Brain microvascular endothelial cell (primary cell): ENCODE measurements around the gene FGF11.

ENCODE experiments used
- DNase-seq: peaks from one replicate; pipeline ENCODE4 v3.0.0-alpha.2; 2020
- H3K27ac ChIP-seq: fragments of 250-450 bp; sonication (Bioruptor Pico); 2 replicates; pipeline ENCODE4 v1.5.1; 2020; ENCODE audit warnings: mild to moderate bottlenecking, moderate library complexity
- H3K27me3 ChIP-seq: fragments of 250-450 bp; sonication (Bioruptor Pico); replicated peaks from 2 replicates; pipeline ENCODE4 v1.5.1; 2020; ENCODE audit warnings: mild to moderate bottlenecking
- H3K36me3 ChIP-seq: fragments of 250-450 bp; sonication (Bioruptor Pico); replicated peaks from 2 replicates; pipeline ENCODE4 v1.5.1; 2020; ENCODE audit warnings: mild to moderate bottlenecking
- H3K4me3 ChIP-seq: 2 replicates; pipeline ENCODE4 v1.5.1; 2011; ENCODE audit warnings: low read depth, mild to moderate bottlenecking, control low read depth, low read length, moderate library complexity
- in situ Hi-C: cut with HindIII; loops from 2 replicates; pipeline ENCODE4 v1.10.0; 2017; ENCODE audit warnings: low sequenced_read_pairs, low pct_ligation_motif_present
- TF ChIP-seq, protein P1 (sequence below): IDR thresholded peaks from 2 replicates; pipeline ENCODE4 v1.5.1; 2011; ENCODE audit warnings: low read depth, mild to moderate bottlenecking, moderate library complexity, low read length, control low read depth, inconsistent platforms; ENCODE audit errors: missing control alignments

Gene FGF11

DNA sequence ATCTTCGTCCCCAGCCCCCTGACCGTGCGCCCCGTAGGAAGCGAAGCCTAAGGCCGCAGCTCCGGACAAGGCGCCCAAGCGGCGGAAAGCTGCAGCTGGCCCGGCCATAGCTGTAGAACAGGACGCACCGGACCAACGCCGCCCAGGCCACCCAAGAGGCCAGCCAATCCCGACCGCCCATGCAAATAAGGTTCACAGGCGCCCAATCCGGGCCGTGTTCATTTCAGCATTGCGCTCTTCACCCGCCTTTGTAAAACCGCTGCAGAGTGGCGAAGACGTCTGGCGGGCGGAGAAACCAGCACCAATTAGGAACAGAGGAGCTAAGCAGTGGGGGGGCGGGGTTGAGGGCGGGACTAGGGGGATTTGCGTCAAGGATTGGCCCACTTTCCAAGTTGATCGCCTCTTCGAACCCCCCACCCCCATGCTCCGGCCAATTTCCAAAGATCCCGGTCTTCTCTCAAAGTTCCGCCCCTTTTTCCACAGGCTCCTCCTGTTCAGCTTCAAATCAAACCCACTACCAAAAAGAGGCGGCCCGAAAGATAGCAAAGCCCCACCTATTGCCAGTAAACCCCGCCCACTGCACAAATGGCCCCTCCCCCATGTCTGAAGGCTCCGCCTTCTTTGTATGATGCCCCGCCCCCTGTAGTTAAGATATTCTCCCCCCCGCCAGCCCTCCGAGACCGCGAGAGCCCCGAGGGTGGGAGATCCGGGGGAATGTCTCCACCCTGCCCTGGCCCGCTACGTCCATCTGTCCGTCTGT lies 35.2 kb upstream of the FGF11 start, which contains the start of gene TMEM256:
TSS of gene TMEM256 (minus strand) at position 121 of the 760 bp plus-strand sequence. CDS start at position 108, 13 bp downstream.
- in situ Hi-C loops: no loop called here
- Histone ChIP-seq H3K36me3 (peaks cover 5% of the 10 kb centered on the region), H3K27ac (peak within 1 kb of the TSS; percentile 51), H3K4me3 (peak within 1 kb of the TSS; percentile 83), H3K27me3 (no peaks in the 10 kb centered on the region)
- DNase-seq: peak; percentile 99
- TF ChIP-seq, protein P1, sequence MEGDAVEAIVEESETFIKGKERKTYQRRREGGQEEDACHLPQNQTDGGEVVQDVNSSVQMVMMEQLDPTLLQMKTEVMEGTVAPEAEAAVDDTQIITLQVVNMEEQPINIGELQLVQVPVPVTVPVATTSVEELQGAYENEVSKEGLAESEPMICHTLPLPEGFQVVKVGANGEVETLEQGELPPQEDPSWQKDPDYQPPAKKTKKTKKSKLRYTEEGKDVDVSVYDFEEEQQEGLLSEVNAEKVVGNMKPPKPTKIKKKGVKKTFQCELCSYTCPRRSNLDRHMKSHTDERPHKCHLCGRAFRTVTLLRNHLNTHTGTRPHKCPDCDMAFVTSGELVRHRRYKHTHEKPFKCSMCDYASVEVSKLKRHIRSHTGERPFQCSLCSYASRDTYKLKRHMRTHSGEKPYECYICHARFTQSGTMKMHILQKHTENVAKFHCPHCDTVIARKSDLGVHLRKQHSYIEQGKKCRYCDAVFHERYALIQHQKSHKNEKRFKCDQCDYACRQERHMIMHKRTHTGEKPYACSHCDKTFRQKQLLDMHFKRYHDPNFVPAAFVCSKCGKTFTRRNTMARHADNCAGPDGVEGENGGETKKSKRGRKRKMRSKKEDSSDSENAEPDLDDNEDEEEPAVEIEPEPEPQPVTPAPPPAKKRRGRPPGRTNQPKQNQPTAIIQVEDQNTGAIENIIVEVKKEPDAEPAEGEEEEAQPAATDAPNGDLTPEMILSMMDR: peak; percentile 29

DNA sequence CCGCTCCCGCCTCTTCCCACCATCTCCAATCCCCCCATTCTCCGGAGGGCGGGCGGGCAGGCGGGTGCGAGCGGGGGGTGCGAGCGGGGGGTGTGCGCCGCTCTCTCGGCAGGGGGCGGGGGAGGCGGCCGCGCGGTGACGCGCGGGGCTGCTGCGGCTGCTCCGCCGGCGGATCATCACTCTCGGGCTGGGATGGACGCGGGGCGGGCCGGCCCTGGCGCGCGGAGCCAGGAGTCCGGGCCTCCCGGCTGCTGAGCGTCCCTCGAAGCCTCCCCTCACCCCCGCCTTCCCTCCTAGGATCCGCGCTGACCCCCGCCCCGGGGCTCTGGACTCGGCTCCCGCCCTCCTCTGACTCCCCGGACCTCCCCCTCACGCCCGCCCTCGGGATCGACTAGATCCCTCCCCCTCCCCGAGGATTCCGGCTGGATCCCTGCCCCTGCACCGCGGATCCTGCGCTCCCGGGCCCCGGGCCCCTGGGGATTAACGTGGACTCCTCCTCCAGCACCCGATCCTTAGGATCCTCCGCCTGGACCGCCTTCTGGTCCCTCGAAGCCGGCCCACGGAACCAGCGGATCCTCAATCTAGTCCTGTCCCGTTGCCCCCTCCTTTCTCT lies 34.5 kb upstream of the FGF11 start:
- TF ChIP-seq, protein P1: no peak
- H3K27me3 ChIP-seq: no peaks in the 10 kb centered on the region
- peak overlapping the region; percentile 8 for H3K27ac ChIP-seq
- peak overlapping the region; percentile 69 for H3K4me3 ChIP-seq
- in situ Hi-C loops: no loop called here
- peaks cover 8% of the 10 kb centered on the region for H3K36me3 ChIP-seq
- DNase-seq: peak; percentile 32

DNA sequence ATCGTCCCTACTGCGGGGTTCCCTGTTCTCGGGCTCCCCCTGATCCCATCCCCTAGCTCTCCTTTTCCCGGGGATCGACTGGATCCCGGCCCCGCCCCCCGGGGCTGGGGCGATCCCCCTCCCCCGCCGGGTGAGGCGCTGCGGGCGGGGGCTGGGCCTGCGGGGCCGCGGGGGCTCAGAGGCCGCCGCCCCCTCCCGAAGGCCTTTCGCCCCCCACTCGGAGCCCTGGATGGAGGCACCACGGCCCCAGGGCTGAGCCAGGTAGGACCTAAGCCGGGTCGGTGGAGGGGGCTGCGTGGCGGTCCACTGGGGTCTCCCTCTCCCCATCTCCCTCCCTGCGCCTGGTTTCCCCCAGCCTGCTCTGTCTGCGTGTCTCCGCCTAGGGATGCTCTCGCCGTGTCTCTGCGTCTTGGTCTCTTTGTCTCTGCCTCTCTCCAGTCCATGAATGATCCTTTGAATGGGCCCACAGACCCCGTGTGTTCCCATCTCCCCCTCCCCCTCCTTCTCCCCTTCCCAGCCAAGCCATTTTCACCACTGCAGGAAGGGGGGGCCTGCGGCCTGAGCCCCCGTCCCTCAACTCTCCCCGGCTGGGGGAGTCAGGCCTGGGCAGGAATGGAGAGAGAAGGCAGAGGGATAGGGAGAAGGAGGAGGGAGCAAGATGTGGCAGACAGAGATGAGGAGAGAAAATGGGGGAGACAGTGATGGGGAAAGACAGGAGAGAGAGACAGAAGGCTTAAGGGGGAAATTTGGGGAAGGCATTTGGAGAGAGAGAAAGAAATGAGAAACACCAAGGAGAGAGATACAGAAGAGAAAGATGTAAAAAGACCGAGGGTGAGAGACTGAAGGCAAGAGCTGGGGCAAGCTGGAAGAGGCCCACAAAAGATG lies 33.7 kb upstream of the FGF11 start:
- in situ Hi-C loops: no loop called here
- H3K27ac ChIP-seq: no peak overlapping the region

DNA sequence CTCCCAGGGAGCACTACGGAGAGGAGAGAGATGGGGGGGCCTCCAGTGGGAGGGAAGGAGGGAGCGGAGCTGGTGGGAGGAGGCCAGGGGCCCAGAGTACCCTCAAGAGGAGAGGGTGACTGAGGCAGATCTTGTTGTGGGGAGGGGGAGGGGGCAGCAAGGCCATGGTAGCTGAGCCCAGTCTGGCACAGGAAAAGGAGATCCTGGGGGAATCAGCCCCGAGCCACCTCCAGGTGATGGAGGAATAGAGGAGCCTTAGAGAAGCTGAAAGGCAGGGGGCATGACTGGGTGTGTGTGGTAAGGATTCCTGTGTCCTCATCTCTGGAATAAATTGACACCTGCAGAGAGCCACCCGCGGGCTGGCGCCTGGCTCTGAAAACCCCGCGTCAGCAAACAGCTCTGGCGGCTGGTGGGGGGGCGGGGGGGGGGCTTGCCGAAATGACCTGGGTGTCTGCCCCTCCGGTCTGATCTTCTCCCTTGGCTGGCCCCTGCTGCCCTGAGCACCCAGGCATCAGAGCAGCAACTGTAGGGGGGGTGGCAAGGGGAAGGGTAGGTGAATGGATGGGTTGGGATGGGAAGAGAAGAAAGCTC lies 33.0 kb upstream of the FGF11 start:
- DNase-seq: no peak
- Histone ChIP-seq H3K27ac (no peak overlapping the region), H3K27me3 (no peaks in the 10 kb centered on the region), H3K4me3 (peak overlapping the region; percentile 69), H3K36me3 (peaks cover 15% of the 10 kb centered on the region)
- in situ Hi-C loops: no loop called here
- TF ChIP-seq, protein P1: no peak

More for the DNA sequence above, 33.7 kb upstream of the FGF11 start:
- DNase-seq: no peak
- H3K27me3 ChIP-seq: no peaks in the 10 kb centered on the region
- TF ChIP-seq, protein P1: no peak
- H3K36me3 ChIP-seq: peaks cover 13% of the 10 kb centered on the region
- peak overlapping the region; percentile 69 for H3K4me3 ChIP-seq

DNA sequence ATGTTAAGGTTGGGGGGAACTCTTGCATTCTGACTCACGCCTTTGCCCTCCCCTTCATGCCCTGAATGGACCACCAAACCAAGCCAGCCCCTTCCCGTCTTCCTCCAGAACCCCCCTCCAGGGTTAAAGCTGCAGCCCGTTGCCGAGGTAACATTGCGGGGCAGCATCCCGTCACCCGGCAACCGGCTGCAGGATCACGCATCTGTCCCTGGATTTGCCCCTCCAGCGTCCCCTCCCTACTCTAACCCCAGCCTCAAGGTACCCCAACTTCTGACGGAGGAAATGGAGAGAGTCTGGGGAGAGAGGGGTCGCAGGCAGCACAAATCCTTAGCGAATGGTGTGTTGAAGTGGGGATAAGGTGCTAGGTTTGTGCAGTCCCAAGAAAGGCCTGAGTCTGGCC lies 32.2 kb upstream of the FGF11 start:
- Histone ChIP-seq H3K27ac (no peak overlapping the region), H3K4me3 (no peak overlapping the region), H3K36me3 (peaks cover 15% of the 10 kb centered on the region), H3K27me3 (no peaks in the 10 kb centered on the region)
- TF ChIP-seq, protein P1: no peak
- no peak for DNase-seq
- in situ Hi-C loops: no loop called here
